Heart left ventricle (tissue), 16 donors: ENCODE results near the gene ANKRD35. TPM values are rescaled to one million over a fixed set of nuclear protein-coding genes. Genes with fewer than 3 reads are reported as not detected.

Experiments used
- ATAC-seq, 4 donors: fragments of 200-7000 bp; cut with Tn5 transposase; one replicate each; pipeline ENCODE4 v1.9.1; 2020 to 2022; ENCODE audit warnings: moderate library complexity in 4 of 4, mild to moderate bottlenecking in 3 of 4, moderate number of reproducible peaks in 1 of 4
- DNase-seq, 5 donors: peaks; one replicate each; pipeline ENCODE4 v3.0.0-alpha.2; 2020
- H3K27ac ChIP-seq, 12 donors: fragments of 200-600 bp; sonication (generic) in 4 of 12; one replicate each; pipeline versions ENCODE4 v1.5.0 to v1.8.0; 2016 to 2022; ENCODE audit warnings: mild to moderate bottlenecking in 2 of 12
- H3K27me3 ChIP-seq, 9 donors: fragments of 200-600 bp; sonication (generic) in 2 of 9; one replicate each; pipeline versions ENCODE4 v1.5.1 to v1.8.0; 2016 to 2022; ENCODE audit warnings: mild to moderate bottlenecking in 3 of 9
- H3K36me3 ChIP-seq, 9 donors: fragments of 200-600 bp; sonication (generic) in 2 of 9; one replicate each; pipeline versions ENCODE4 v1.5.0 to v1.8.0; 2018 to 2022; ENCODE audit warnings: mild to moderate bottlenecking in 2 of 9
- H3K4me1 ChIP-seq, 12 donors: fragments of 200-600 bp; sonication (generic) in 4 of 12; one replicate each; pipeline versions ENCODE4 v1.5.0 to v1.8.0; 2016 to 2022; ENCODE audit warnings: mild to moderate bottlenecking in 3 of 12
- H3K4me3 ChIP-seq, 12 donors: fragments of 200-600 bp; sonication (generic) in 4 of 12; one replicate each; pipeline versions ENCODE4 v1.5.0 to v1.8.0; 2017 to 2022; ENCODE audit warnings: mild to moderate bottlenecking in 9 of 12, moderate library complexity in 4 of 12
- H3K9me3 ChIP-seq, 12 donors: fragments of 200-600 bp; sonication (generic) in 4 of 12; one replicate each; pipeline versions ENCODE4 v1.5.0 to v1.8.0; 2016 to 2022; ENCODE audit warnings: mild to moderate bottlenecking in 1 of 12
- CTCF ChIP-seq, 12 donors: fragments of 200-600 bp; sonication (generic) in 4 of 12; IDR thresholded peaks; one replicate each; pipeline versions ENCODE4 v1.5.0 to v1.8.0; 2018 to 2022; ENCODE audit warnings: antibody characterized with exemption in 12 of 12, mild to moderate bottlenecking in 5 of 12
- POLR2A ChIP-seq, 2 donors: fragments of 450-650 bp; IDR thresholded peaks; one replicate each; pipeline ENCODE4 v1.6.1; 2017; ENCODE audit warnings: antibody characterized with exemption in 2 of 2, mild to moderate bottlenecking in 2 of 2, moderate library complexity in 2 of 2
- WGBS, 4 donors: extraction: QIAGEN DNeasy Blood & Tissue Kit in 2 of 4; methylation state at CpG; one replicate each; pipeline versions ENCODE4 v1.1.5 to v1.1.7; 2013 to 2018; 5-methylcytosine and 5-hydroxymethylcytosine counted together
- intact Hi-C, 10 donors: fragments of 100-400 bp; cut with DNase I; formaldehyde crosslinking; loops; one replicate each; pipeline versions ENCODE4 v1.11.1 to v1.14.2; 2022
- polyA plus RNA-seq, 2 donors: library from polyadenylated mRNA; stranded (reverse); fragments of 200-250 nt; gene quantifications; one replicate each; pipeline ENCODE4 v1.2.3, GENCODE V29; 2013
- total RNA-seq, 9 donors: library from RNA; depleted of rRNA in 2 of 9; stranded (reverse); fragments of >200 nt in 2 of 9; fragmentation: NEBNext Ultra II Directional in 3 of 9; extraction: Animal tissue kit (Norgen Biotek cat#: 25700) in 3 of 9; gene quantifications; one replicate each; pipeline versions ENCODE4 v1.1.0 to v1.2.4, GENCODE V29; 2016 to 2023
- donor health status: ischemic (EF 13 %, LVEDD 7.1; RV severe dilation, severe dysfunction).
- donor health status: healthy with polysubstance abuse.
- donor health status: DM: no; HTN: yes; CAD: no.
- donor health status: DM: no; HTN: no; CAD: no.
- donor health status: ischemic (EF 25% LVEDD 6.9; RV normal size, moderate dysfunction).
- donor health status: ischemic (EF 25% LVEDD 5.7; RV mildly dilated, moderate dysfunction).
- donor health status: healthy.
- donor health status: DM: yes; HTN: yes; CAD: no.
- donor health status: ischemic (EF 35%, LVEDD 5.7; RV mildly dilated, moderate dysfunction).
- donor health status: nonischemic (EF 11% LVEDD 7.7; RV severe dilation, severe dysfunction).
- donor health status: DM: yes; HTN: yes; CAD: no.
- donor health status: PGD.
- donor health status: ischemic (EF 29% LVEDD 5.4; RV normal size, mild dysfunction).
- donor health status: nonischemic (EF 23%, LVEDD 6.1; RV moderate dilation, normal function).

Gene ANKRD35
- total and polyA plus RNA-seq, 11 donors: 0.29 to 1.5 (median 0.51) TPM

- Histone ChIP-seq H3K4me1 (peaks cover 0 to 22% (median 13%) of the 10 kb centered on the region in 12 donors), H3K36me3 (peaks cover 0 to 37% (median 34%) of the 10 kb centered on the region in 9 donors), H3K4me3 (peak overlapping the region; percentile 55 to 97 (median 90)), H3K27ac (peak overlapping the region; percentile 89 to 95 (median 92)), H3K9me3 (no peaks in the 10 kb centered on the region), H3K27me3 (no peaks in the 10 kb centered on the region)
- 1 to 2% (median 1%) methylated on average over 27 to 35 of the region's 35 CpGs for WGBS, 4 donors
- TF ChIP-seq POLR2A (IDR thresholded peaks at IDR 0.05): no peak
- peak in 1 of 12 donors; percentile 4 for TF ChIP-seq CTCF (IDR thresholded peaks at IDR 0.05)
- intact Hi-C loops: loop anchor here in 5 of 10 donors (2.0 to 10.0 kb wide), 7 partner anchors 49 to 119 kb away; partner anchors contain the start of genes LIX1L (in 4 of the 5), ANKRD34A (in 1 of the 5), ITGA10 (in 1 of the 5) and POLR3GL (in 1 of the 5)
- DNase-seq (peak in 4 of 5 donors; percentile 54 to 66 (median 58)), ATAC-seq (peak; percentile 2 to 37 (median 19))
Observed at GRCh38 chr1:145858238-145858900, 27.3 kb downstream of the ANKRD35 start.

- H3K9me3 ChIP-seq: no peaks in the 10 kb centered on the region
- DNase-seq (no peak), ATAC-seq (no peak)
- TF ChIP-seq POLR2A (IDR thresholded peaks at IDR 0.05): no peak
- no peak for TF ChIP-seq CTCF (IDR thresholded peaks at IDR 0.05)
- H3K27me3 ChIP-seq: no peaks in the 10 kb centered on the region
- H3K27ac ChIP-seq: no peak overlapping the region
- intact Hi-C loops: loop anchor here in 5 of 10 donors (5.0 to 10.0 kb wide), 6 partner anchors 50 to 120 kb away; partner anchors contain the start of genes LIX1L (in 3 of the 5), ANKRD34A (in 1 of the 5), ITGA10 (in 1 of the 5) and POLR3GL (in 1 of the 5)
- peaks cover 0 to 49% (median 46%) of the 10 kb centered on the region in 9 donors for H3K36me3 ChIP-seq
- 61 to 80% (median 73%) methylated on average over 4 of the region's 4 CpGs for WGBS, 4 donors
- H3K4me3 ChIP-seq: peak overlapping the region in 1 of 12 donors; percentile 72
- peaks cover 0 to 22% (median 13%) of the 10 kb centered on the region in 12 donors for H3K4me1 ChIP-seq
Observed at GRCh38 chr1:145857170-145857569, 28.5 kb downstream of the ANKRD35 start.

- intact Hi-C loops: loop anchor here in 5 of 10 donors (5.0 to 10.0 kb wide), 6 partner anchors 52 to 122 kb away; partner anchors contain the start of genes LIX1L (in 3 of the 5), ANKRD34A (in 1 of the 5), ITGA10 (in 1 of the 5) and POLR3GL (in 1 of the 5)
- ATAC-seq: no peak
- peaks cover 0 to 66% (median 63%) of the 10 kb centered on the region in 9 donors for H3K36me3 ChIP-seq
Observed at GRCh38 chr1:145855426-145855948, 30.2 kb downstream of the ANKRD35 start.

More at GRCh38 chr1:145855426-145855948, 30.2 kb downstream of the ANKRD35 start:
- Histone ChIP-seq H3K27ac (no peak overlapping the region), H3K27me3 (no peaks in the 10 kb centered on the region), H3K4me1 (peaks cover 0 to 22% (median 13%) of the 10 kb centered on the region in 12 donors), H3K4me3 (no peak overlapping the region), H3K9me3 (no peaks in the 10 kb centered on the region)
- TF ChIP-seq POLR2A (IDR thresholded peaks at IDR 0.05) (no peak), CTCF (IDR thresholded peaks at IDR 0.05) (peak in 3 of 12 donors; percentile 7 to 19 (median 11))
- DNase-seq: no peak
- 83 to 91% (median 89%) methylated on average over 7 of the region's 7 CpGs for WGBS, 4 donors
